ENCODE measurements around the gene EFCAB6.

The EFCAB6 gene

GRCh38 chr22:43628250-43628649 lies 183.9 kb downstream of the EFCAB6 start:
- no peak for DNase-seq

GRCh38 chr22:43627485-43628213 lies 184.5 kb downstream of the EFCAB6 start:
- no peak for DNase-seq

DNA sequence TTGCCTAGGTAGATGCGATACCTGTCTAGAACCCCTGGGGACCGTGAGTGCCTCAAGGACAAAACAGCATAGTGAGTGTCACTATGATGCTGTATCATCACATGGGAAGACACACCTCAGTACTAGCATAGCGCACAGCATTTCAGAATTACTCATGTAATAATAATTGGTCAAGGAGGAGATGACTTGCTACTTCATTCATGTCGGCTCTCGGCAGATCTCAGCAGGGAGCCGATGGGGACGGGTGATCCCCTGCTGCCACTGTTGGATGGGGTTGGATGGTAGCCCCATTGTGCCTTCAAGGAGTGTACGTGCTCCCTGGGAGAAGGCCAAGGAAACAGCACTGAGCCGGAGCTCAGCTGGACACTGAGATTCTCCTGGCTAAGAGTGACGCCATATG lies 186.9 kb downstream of the EFCAB6 start:
- DNase-seq: no peak

DNA sequence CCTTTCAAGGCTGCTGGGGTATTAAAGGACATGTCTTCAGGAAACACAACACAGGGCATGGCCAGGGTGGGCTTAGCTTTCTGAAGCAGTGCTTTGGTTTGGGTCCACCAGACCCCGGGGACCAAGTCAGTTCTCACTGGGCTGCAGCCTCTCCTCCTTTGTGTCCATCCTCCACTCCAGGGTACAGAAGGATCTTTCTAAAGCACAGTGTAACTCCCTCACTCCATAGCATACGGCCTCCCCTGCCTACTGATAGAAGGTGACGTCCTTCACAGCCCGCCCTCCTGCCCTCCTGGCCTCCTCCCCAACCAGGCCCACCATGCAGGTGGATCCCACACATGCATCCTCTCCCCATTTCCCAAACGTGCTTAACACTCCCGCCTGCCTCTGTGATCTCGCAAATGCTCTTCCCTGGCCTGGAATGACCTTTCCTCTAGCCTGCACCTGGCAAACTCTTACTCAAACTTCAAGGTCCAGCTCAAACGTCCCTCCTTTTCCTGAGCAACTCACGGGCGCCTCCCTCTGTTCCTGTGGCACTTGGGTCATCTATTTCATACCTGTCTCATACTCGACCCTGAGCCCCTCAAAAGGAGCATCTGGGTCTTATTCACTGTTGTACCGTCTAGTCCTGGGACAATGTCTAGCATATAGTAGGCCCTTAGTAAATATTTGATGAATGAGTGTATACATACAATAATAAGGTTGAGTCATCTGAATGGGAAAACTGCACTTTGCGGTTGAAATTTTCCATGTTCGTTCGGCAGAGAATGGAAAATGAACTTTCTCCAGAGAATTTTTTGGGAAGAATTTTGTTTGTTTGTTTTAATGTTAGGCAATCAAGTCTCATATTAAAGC lies 187.7 kb downstream of the EFCAB6 start:
- DNase-seq: no peak

GRCh38 chr22:43622886-43623285 lies 189.2 kb downstream of the EFCAB6 start:
- DNase-seq: no peak

DNA sequence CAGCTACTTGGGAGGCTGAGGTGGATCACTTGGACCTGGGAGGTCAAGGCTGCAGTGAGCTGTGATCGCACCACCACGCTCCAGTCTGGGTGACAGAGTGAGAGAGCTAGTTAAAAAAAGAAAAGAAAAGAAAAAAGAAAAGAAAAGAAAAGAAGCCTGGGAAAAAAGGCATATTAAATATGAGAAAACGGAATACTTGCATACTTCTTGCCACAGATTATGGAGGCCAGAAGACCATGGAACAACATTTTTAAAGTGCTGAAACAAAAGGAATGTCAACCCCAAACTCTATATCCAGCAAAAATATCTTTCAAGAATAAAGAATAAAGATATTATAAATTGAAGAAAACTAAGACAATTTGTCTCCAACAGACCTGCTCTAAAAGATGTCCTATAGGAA lies 191.9 kb downstream of the EFCAB6 start:
- no peak for DNase-seq

GRCh38 chr22:43618517-43618916 lies 193.6 kb downstream of the EFCAB6 start:
- no peak for DNase-seq

DNA sequence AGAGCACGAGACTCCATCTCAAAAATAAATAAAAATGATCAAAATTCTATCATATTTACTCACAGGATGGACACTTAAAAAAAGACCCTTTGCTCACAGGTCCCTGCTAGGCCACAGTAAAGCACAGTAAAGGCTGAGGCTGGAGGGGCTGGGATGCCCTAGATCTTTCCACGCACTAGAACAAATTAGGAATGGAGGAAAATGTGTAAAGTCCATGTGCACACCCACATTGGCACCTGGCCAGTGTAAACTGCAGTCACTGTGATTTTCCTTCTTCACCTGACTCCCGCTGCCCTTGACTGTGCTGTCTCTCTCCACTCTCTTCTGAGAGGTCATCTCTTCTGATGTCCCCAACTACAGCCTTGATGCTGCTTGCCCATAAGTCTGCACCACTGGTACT lies 195.5 kb downstream of the EFCAB6 start:
- no peak for DNase-seq

- no peak for DNase-seq
These were observed 211.8 kb downstream of the EFCAB6 start for GRCh38 chr22:43600265-43600664.

- no peak for DNase-seq
These were observed 219.6 kb downstream of the EFCAB6 start for GRCh38 chr22:43592476-43592875.

DNA sequence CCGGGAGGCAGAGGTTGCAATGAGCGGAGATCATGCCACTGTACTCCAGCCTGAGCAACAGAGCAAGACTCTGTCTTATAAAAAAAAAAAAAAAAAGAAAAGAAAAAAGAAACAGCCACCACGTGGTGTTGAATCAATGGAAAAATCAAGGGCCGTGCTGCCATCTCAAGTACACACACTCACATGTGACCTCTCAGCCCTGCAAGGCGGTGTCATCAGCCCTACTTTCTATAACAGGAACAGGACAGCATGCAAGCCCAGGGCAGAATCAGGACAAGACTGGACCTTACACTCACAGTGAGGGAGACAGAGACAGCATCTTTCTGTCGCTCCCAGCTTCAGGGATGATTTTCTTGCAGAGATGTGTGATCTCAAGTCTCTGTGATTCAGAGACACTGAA lies 220.7 kb downstream of the EFCAB6 start:
- DNase-seq: no peak

GRCh38 chr22:43587574-43587973 lies 224.5 kb downstream of the EFCAB6 start:
- DNase-seq: no peak

GRCh38 chr22:43583501-43583900 lies 228.6 kb downstream of the EFCAB6 start:
- no peak for DNase-seq

- DNase-seq: no peak
These were observed 229.7 kb downstream of the EFCAB6 start for GRCh38 chr22:43582394-43582793.

DNA sequence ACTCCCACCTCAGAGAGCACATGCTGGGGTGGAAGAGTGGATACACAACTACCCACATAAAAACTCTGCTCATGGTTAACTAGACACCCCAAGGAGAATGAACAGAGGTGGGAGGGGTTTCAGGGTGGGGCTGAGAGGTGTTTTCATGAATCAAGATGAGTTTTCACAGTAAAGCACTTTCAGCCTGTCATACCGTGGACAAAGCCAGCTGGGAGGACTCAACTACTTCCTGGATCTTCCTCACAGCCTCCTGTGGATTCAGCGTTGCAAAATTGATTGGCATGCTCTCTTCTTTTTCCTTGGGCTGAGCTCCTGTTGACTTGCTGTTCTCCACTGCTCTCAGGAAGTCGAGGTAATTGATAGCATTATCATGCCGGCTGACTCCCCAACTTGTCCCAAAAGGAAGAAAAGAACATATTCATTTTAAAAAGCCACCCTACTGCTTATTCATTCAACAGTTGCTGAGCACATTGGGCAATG lies 231.8 kb downstream of the EFCAB6 start:
- DNase-seq: no peak

GRCh38 chr22:43574738-43575137 lies 237.4 kb downstream of the EFCAB6 start:
- no peak for DNase-seq

DNA sequence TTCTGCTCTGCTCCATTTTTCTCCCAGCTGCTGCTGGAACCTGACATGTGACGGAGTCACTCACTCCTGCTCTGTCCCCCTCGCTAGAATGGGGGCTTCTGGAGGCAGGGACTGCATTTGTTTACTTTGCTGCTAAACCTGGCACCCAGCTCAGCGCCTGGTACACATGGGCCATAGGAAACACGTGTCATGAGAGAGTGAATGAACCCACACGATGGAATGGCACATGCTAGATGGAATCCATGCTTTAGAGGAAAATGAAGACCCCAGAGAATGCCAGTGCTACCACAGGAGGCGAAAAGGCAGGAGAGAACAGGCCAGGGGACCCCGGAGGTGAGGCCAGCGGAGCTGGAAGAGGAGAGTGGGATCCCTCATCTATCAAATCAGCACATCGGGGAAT lies 239.4 kb downstream of the EFCAB6 start:
- DNase-seq: no peak

DNA sequence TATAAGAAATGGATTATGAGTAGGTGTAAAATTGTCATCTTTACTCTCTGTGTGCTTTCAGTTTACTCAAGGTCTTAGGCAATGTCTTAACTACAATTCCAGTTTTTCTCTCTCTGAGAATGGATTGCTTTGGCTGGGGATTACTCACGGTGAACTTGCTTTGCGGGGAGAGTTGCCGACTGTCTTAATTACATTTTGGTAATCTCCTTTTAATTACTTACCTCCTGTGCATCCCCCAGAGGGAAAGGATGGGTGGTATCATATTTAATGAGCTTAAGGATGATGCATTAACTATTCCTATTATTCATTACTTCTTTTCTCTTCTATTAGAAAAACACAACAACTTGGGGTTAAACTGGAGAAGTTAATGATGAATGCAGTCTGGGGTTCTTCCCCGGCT lies 240.9 kb downstream of the EFCAB6 start:
- no peak for DNase-seq

GRCh38 chr22:43570531-43571165 lies 241.5 kb downstream of the EFCAB6 start:
- no peak for DNase-seq

DNA sequence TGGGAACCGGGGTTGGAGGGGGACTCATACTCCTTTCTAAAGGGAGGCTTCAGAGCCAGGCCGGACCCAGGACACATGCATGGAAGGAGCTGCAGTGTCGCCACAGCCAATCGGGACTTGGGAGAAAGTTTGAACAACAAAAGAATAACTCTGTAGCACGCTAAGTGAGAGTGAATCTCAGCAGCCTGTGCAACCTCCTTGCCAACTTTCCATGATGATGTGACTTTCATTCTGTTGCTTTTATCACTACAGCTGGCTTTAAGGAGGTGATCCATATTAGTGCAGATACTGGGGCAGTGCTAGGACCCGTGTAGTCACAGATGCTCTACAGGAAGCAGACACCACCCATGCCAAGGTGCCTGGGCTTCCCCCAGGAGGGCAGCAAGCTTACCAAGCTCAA lies 243.0 kb downstream of the EFCAB6 start:
- DNase-seq: no peak

DNA sequence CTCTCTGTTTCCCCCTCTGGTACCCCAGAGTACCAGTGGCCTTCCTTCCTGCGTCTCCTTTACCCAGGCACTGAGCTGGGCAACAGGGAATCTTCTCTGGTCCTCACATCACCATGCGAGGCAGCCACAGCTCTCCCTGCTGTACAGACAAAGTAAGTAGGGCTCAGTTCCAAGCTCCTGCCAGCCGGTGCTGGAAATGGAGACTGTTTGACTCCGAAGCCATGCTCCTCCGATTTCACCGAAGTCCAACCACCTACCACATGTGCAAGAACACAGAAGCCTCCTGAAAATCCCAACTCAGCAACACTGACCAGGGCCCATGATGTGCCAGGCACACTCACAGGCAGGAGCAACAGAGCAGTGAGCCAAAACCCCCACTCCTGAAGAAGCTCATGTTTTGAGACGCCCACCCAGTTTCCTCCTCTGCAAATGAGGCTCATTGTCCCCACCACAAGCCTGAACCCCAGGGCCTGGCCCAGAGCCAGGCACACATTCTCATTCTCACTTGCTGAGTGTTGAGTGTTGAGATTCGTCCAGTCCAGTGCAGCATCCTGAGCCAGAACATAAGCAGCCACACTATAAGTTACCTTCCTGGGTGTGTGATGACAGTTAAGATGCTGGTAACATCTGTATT lies 244.3 kb downstream of the EFCAB6 start:
- no peak for DNase-seq

DNA sequence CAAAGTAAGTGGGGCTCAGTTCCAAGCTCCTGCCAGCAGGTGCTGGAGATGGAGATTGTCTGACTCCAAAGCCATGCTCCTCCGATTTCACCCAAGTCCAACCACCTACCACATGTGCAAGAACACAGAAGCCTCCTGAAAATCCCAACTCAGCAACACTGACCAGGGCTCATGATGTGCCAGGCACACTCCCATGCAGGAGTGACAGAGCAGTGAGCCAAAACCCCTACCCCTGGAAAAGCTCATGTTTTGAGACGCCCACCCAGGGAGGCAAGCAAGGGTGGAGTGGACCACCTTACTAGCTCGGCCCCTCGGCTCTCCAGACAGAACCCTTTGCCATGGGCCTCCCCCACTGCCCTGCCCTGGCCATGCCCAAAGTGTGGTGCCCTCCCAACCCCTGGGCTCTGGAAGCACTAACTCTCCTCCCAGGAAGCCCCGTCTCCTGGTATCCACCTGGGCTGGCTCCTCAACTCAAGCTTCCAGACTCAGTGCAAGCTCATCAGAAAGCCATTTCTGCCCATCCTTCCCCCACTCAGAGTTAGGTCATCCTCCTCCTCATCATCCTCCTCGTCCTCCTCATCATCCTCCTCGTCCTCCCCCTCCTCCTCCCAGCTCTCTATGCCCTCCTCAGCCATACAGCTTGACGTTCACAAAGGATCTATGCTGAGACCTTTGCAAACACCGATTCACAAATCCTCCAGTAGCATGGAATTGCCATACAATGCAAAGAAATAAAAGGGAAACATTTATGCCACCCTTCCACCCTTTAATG lies 245.4 kb downstream of the EFCAB6 start:
- no peak for DNase-seq
